ENCODE data around the gene ELMO1.

GRCh38 chr7:37351716-37352115, 96.9 kb downstream of the ELMO1 start:
- no peak for TF ChIP-seq CTCF (optimal IDR thresholded peaks at IDR 0.05 in 1 of 3, IDR thresholded peaks at IDR 0.05 in 1 of 3, conservative IDR thresholded peaks at IDR 0.05 in 1 of 3; ENCODE audit: extremely low read depth in 1 of 3, insufficient read depth in 2 of 3, low read length in 3 of 3)
- no peak for TF ChIP-seq EZH2 (IDR thresholded peaks at IDR 0.05; ENCODE audit: low read length)

All from keratinocyte (primary cell).